GM12878 (cell line): Measurements from ENCODE around the gene GMDS. TPM values are rescaled to one million over a fixed set of nuclear protein-coding genes. Genes with fewer than 3 reads are reported as not detected.

Experiments used
- ATAC-seq: fragments of 200-7000 bp; cut with Tn5 transposase; 3 replicates; pipeline ENCODE4 v1.9.1; 2020; ENCODE audit warnings: mild to moderate bottlenecking, moderate library complexity
- BruUV-seq: library from RNA; stranded (reverse); fragments of 400-500 nt; replicated peaks from 2 replicates; lab custom pipeline; 2021; lab: Mats Ljungman, UMichigan
- CTCF ChIA-PET: fragments of 300-600 bp; sonication (Branson Sonifier 250); formaldehyde crosslinking; extraction: SDS; loops from one replicate; lab custom pipeline; 2021; ENCODE audit warnings: inconsistent platforms; lab: Yijun Ruan, JAX
- POLR2A ChIA-PET: fragments of 350-600 bp; formaldehyde crosslinking; extraction: SDS; loops from one replicate; lab custom pipeline; 2021; ENCODE audit warnings: inconsistent platforms; lab: Charles Lee
- RAD21 ChIA-PET: fragments of 300-600 bp; sonication (Branson Sonifier 250); formaldehyde crosslinking; loops from one replicate; lab custom pipeline; 2023; ENCODE audit warnings: antibody characterized with exemption; ENCODE audit not compliant: unreplicated experiment; lab: Charles Lee
- SMC1A ChIA-PET: fragments of 300-600 bp; sonication (Branson Sonifier 250); formaldehyde crosslinking; loops from one replicate; lab custom pipeline; 2023; ENCODE audit not compliant: unreplicated experiment, uncharacterized antibody; lab: Charles Lee
- DNase-seq: peaks from one replicate; pipeline ENCODE4 v3.0.0-alpha.2; 2011; ENCODE audit warnings: low read depth, low spot score
- FAIRE-seq: peaks from 3 replicates; lab custom pipeline; 2011; peaks lifted over from hg19 to GRCh38; lab: Jason Lieb, UNC
- H2AFZ ChIP-seq: 2 replicates; pipeline ENCODE4 v1.6.0; 2011; ENCODE audit warnings: low read depth, low read length, control low read depth; ENCODE audit not compliant: control insufficient read depth
- H3K27ac ChIP-seq: 2 replicates; pipeline ENCODE4 v1.5.1; 2011; ENCODE audit warnings: control low read depth; ENCODE audit not compliant: control insufficient read depth, insufficient read depth
- H3K27me3 ChIP-seq, 2 experiments: replicated peaks in 1 of 2; 2 replicates each; pipeline versions ENCODE4 v1.6.0 to v1.6.1; 2011; ENCODE audit warnings: low read length in 1 of 2; ENCODE audit not compliant: control insufficient read depth in 2 of 2, insufficient read depth in 2 of 2
- H3K36me3 ChIP-seq, 2 experiments: 2 replicates each; pipeline ENCODE4 v1.5.1; 2011; ENCODE audit warnings: low read length in 1 of 2; ENCODE audit not compliant: control insufficient read depth in 2 of 2, insufficient read depth in 2 of 2
- H3K4me1 ChIP-seq: 2 replicates; pipeline ENCODE4 v1.6.1; 2011; ENCODE audit warnings: mild to moderate bottlenecking, low read length, moderate library complexity, mixed read lengths; ENCODE audit not compliant: control insufficient read depth, insufficient read depth
- H3K4me2 ChIP-seq: 2 replicates; pipeline ENCODE4 v1.6.0; 2011; ENCODE audit warnings: control low read depth; ENCODE audit not compliant: control insufficient read depth, insufficient read depth
- H3K4me3 ChIP-seq: fragments of 200-600 bp; sonication (generic); 2 replicates; pipeline ENCODE4 v1.5.1; 2016
- H3K79me2 ChIP-seq: 2 replicates; pipeline ENCODE4 v1.6.0; 2011; ENCODE audit warnings: low read length; ENCODE audit not compliant: control insufficient read depth, insufficient read depth
- H3K9ac ChIP-seq: 2 replicates; pipeline ENCODE4 v1.8.0; 2011; ENCODE audit warnings: low read length, control low read depth, mixed read lengths; ENCODE audit not compliant: control insufficient read depth, insufficient read depth
- H3K9me3 ChIP-seq: replicated peaks from 3 replicates; pipeline ENCODE4 v1.5.1; 2011; ENCODE audit warnings: mild to moderate bottlenecking, low read length; ENCODE audit not compliant: control insufficient read depth, insufficient read depth
- H4K20me1 ChIP-seq: 2 replicates; pipeline ENCODE4 v1.6.0; 2011; ENCODE audit not compliant: control insufficient read depth, insufficient read depth
- ASH2L ChIP-seq: fragments of 300-600, 200-600 bp; sonication (generic); IDR thresholded peaks from 2 replicates; pipeline ENCODE4 v1.6.1; 2017; ENCODE audit warnings: low read depth, mild to moderate bottlenecking, borderline replicate concordance
- BACH1 ChIP-seq: fragments of 450-650 bp; IDR thresholded peaks from 2 replicates; pipeline ENCODE4 v1.6.1; 2017; ENCODE audit warnings: mild to moderate bottlenecking, borderline replicate concordance
- CBX5 ChIP-seq: sonication (generic); IDR thresholded peaks from 2 replicates; pipeline ENCODE4 v1.6.1; 2016; ENCODE audit warnings: low read depth, moderate library complexity, mild to moderate bottlenecking, inconsistent platforms
- EED ChIP-seq: sonication (generic); IDR thresholded peaks from 2 replicates; pipeline ENCODE4 v1.6.1; 2016; ENCODE audit warnings: antibody characterized with exemption, low read depth
- MTA2 ChIP-seq: fragments of 450-650 bp; IDR thresholded peaks from 2 replicates; pipeline ENCODE4 v1.6.1; 2016; ENCODE audit warnings: low read depth, mild to moderate bottlenecking, moderate library complexity
- NR2C2 ChIP-seq: IDR thresholded peaks from 2 replicates; pipeline ENCODE4 v1.6.1; 2011; ENCODE audit warnings: borderline replicate concordance, low read depth; ENCODE audit not compliant: control insufficient read depth, insufficient read length
- SMAD1 ChIP-seq: fragments of 450-650 bp; IDR thresholded peaks from 2 replicates; pipeline ENCODE4 v1.6.1; 2018; ENCODE audit warnings: mild to moderate bottlenecking, low read depth; ENCODE audit not compliant: partially characterized antibody
- SPI1 ChIP-seq: IDR thresholded peaks from 2 replicates; pipeline ENCODE4 v1.6.1; 2011; ENCODE audit warnings: low read depth, mild to moderate bottlenecking, low read length, moderate library complexity, borderline replicate concordance; ENCODE audit not compliant: insufficient read depth
- STAT1 ChIP-seq: fragments of 450-650 bp; conservative IDR thresholded peaks from 2 replicates; pipeline ENCODE4 v1.6.1; 2014; ENCODE audit warnings: antibody characterized with exemption, mild to moderate bottlenecking
- SUZ12 ChIP-seq: fragments of 200-600 bp; sonication (generic); IDR thresholded peaks from one replicate; pipeline ENCODE4 v1.6.1; 2018; ENCODE audit warnings: antibody characterized with exemption, mild to moderate bottlenecking; ENCODE audit not compliant: unreplicated experiment
- TBL1XR1 ChIP-seq: IDR thresholded peaks from 2 replicates; pipeline ENCODE4 v1.6.1; 2012; ENCODE audit warnings: low read depth, low read length, improper control_type of control experiment
- ZBED1 ChIP-seq: IDR thresholded peaks from 2 replicates; pipeline ENCODE4 v1.6.1; 2016; ENCODE audit warnings: borderline replicate concordance
- WGBS: methylation state at CpG from one replicate; pipeline ENCODE4 v1.1.6; 2016; ENCODE audit warnings: low lambda C conversion rate; ENCODE audit not compliant: insufficient replicate concordance, insufficient coverage; ENCODE audit errors: missing lambda C conversion rate; 5-methylcytosine and 5-hydroxymethylcytosine counted together
- in situ Hi-C: fragments of 300-500 bp; cut with MboI; formaldehyde crosslinking; loops from 9 replicates; pipeline ENCODE4 v1.14.3; 2018; ENCODE audit warnings: mixed read lengths
- intact Hi-C: fragments of 100-400 bp; cut with micrococcal nuclease; formaldehyde crosslinking; loops from one replicate; pipeline ENCODE4 v1.14.2; 2022; ENCODE audit not compliant: unreplicated experiment
- polyA plus RNA-seq, 11 experiments: library from polyadenylated mRNA; depleted of rRNA in 4 of 11; unstranded in 6 of 11; stranded (reverse) in 5 of 11; fragments of >200 nt; fragmentation: Nextera tagmentation in 4 of 11; fragmentation: Illumina TruSeq in 1 of 11; extraction: Ambion mirVana in 4 of 11; extraction: Trizol in 1 of 11; gene quantifications; 1 replicate in 1 of 11; 2 replicates in 10 of 11; pipeline versions ENCODE4 v1.2.1 to v1.2.3, GENCODE V29; 2011 to 2016; ENCODE audit warnings: inconsistent platforms in 2 of 11, missing spikeins in 2 of 11, low read depth in 1 of 11
- total RNA-seq, 4 experiments: library from RNA; depleted of rRNA in 3 of 4; stranded (reverse); fragments of >200 nt in 3 of 4; fragmentation: Illumina TruSeq in 1 of 4; extraction: Trizol in 1 of 4; gene quantifications; 2 replicates each; pipeline versions ENCODE4 v1.2.1 to v1.2.3, GENCODE V29; 2013 to 2021
- TF ChIP-seq, protein P1 (sequence below): fragments of 450-650 bp; IDR thresholded peaks from 2 replicates; pipeline ENCODE4 v1.6.1; 2017; ENCODE audit warnings: mild to moderate bottlenecking, moderate library complexity
- TF ChIP-seq, protein P2 (sequence below): fragments of 450-650 bp; IDR thresholded peaks from 2 replicates; pipeline ENCODE4 v1.6.1; 2018; ENCODE audit warnings: mild to moderate bottlenecking, low read depth, moderate library complexity; ENCODE audit not compliant: partially characterized antibody
- TF ChIP-seq, protein P3 (sequence below), 3 experiments: IDR thresholded peaks in 2 of 3; conservative IDR thresholded peaks in 1 of 3; 2 replicates each; pipeline ENCODE4 v1.5.1; 2011; ENCODE audit warnings: low read depth in 3 of 3, low read length in 3 of 3, mild to moderate bottlenecking in 3 of 3, control low read depth in 2 of 3, moderate library complexity in 2 of 3, inconsistent platforms in 1 of 3, mixed read lengths in 1 of 3; ENCODE audit not compliant: control insufficient read depth in 2 of 3, insufficient read depth in 1 of 3; ENCODE audit errors: extremely low read depth in 1 of 3

Gene GMDS
- total and polyA plus RNA-seq, 10 of the 15 experiments (the other 5 are each of a cell fraction or from before 2014, with no cell fraction given) = 0.61 to 53.8 (median 29.3) TPM

DNA sequence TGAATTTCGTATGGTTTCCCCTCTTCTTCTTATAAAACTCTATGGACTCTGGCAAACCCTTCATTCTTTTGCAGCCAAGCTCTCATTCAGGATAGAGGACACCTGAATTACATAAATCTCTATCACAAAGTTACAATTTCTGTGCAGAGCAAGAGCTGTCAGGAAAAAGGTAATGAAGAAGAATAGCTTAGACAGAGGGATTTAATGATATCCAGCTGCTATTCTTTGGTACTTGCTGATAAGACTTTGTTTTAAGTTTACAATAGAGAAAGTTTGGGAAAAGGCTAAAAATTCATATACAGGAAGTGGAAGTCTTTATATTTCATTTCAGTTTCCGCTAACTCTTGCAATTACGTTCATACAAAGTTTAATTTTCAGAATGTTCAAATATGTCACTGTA is 408.7 kb downstream of the GMDS start:
- ChIA-PET SMC1A (interaction anchor here (1.1 kb wide), 1 partner anchor 11 kb away, joined by 4 read pairs; no protein-coding TSS in a partner anchor), RAD21 (no interaction called here), POLR2A (no interaction called here), CTCF (no interaction called here)
- Histone ChIP-seq H3K4me2 (no peak overlapping the region), H3K4me1 (no peaks in the 10 kb centered on the region), H3K27ac (no peak overlapping the region), H2AFZ (no peak overlapping the region), H3K27me3 (no peaks in the 10 kb centered on the region), H4K20me1 (no peaks in the 10 kb centered on the region), H3K79me2 (no peaks in the 10 kb centered on the region), H3K4me3 (no peak overlapping the region), H3K36me3 (no peaks in the 10 kb centered on the region), H3K9me3 (no peaks in the 10 kb centered on the region), H3K9ac (no peak overlapping the region)
- WGBS = 98% methylated on average over 3 of the region's 3 CpGs
- intact Hi-C loops = no loop called here
- DNase-seq (no peak), ATAC-seq (no peak), FAIRE-seq (no peak)
- in situ Hi-C loops = no loop called here
- no TSS peak for BruUV-seq
- TF ChIP-seq TBL1XR1 (no peak), ASH2L (no peak), EED (no peak), SUZ12 (no peak), SMAD1 (no peak), BACH1 (no peak), ZBED1 (no peak), SPI1 (no peak), STAT1 (no peak), MTA2 (no peak), NR2C2 (no peak), CBX5 (no peak)
- TF ChIP-seq, protein P1, sequence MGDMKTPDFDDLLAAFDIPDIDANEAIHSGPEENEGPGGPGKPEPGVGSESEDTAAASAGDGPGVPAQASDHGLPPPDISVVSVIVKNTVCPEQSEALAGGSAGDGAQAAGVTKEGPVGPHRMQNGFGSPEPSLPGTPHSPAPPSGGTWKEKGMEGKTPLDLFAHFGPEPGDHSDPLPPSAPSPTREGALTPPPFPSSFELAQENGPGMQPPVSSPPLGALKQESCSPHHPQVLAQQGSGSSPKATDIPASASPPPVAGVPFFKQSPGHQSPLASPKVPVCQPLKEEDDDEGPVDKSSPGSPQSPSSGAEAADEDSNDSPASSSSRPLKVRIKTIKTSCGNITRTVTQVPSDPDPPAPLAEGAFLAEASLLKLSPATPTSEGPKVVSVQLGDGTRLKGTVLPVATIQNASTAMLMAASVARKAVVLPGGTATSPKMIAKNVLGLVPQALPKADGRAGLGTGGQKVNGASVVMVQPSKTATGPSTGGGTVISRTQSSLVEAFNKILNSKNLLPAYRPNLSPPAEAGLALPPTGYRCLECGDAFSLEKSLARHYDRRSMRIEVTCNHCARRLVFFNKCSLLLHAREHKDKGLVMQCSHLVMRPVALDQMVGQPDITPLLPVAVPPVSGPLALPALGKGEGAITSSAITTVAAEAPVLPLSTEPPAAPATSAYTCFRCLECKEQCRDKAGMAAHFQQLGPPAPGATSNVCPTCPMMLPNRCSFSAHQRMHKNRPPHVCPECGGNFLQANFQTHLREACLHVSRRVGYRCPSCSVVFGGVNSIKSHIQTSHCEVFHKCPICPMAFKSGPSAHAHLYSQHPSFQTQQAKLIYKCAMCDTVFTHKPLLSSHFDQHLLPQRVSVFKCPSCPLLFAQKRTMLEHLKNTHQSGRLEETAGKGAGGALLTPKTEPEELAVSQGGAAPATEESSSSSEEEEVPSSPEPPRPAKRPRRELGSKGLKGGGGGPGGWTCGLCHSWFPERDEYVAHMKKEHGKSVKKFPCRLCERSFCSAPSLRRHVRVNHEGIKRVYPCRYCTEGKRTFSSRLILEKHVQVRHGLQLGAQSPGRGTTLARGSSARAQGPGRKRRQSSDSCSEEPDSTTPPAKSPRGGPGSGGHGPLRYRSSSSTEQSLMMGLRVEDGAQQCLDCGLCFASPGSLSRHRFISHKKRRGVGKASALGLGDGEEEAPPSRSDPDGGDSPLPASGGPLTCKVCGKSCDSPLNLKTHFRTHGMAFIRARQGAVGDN = no peak
- TF ChIP-seq, protein P2, sequence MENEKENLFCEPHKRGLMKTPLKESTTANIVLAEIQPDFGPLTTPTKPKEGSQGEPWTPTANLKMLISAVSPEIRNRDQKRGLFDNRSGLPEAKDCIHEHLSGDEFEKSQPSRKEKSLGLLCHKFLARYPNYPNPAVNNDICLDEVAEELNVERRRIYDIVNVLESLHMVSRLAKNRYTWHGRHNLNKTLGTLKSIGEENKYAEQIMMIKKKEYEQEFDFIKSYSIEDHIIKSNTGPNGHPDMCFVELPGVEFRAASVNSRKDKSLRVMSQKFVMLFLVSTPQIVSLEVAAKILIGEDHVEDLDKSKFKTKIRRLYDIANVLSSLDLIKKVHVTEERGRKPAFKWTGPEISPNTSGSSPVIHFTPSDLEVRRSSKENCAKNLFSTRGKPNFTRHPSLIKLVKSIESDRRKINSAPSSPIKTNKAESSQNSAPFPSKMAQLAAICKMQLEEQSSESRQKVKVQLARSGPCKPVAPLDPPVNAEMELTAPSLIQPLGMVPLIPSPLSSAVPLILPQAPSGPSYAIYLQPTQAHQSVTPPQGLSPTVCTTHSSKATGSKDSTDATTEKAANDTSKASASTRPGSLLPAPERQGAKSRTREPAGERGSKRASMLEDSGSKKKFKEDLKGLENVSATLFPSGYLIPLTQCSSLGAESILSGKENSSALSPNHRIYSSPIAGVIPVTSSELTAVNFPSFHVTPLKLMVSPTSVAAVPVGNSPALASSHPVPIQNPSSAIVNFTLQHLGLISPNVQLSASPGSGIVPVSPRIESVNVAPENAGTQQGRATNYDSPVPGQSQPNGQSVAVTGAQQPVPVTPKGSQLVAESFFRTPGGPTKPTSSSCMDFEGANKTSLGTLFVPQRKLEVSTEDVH = no peak
- TF ChIP-seq, protein P3, sequence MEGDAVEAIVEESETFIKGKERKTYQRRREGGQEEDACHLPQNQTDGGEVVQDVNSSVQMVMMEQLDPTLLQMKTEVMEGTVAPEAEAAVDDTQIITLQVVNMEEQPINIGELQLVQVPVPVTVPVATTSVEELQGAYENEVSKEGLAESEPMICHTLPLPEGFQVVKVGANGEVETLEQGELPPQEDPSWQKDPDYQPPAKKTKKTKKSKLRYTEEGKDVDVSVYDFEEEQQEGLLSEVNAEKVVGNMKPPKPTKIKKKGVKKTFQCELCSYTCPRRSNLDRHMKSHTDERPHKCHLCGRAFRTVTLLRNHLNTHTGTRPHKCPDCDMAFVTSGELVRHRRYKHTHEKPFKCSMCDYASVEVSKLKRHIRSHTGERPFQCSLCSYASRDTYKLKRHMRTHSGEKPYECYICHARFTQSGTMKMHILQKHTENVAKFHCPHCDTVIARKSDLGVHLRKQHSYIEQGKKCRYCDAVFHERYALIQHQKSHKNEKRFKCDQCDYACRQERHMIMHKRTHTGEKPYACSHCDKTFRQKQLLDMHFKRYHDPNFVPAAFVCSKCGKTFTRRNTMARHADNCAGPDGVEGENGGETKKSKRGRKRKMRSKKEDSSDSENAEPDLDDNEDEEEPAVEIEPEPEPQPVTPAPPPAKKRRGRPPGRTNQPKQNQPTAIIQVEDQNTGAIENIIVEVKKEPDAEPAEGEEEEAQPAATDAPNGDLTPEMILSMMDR (IDR thresholded peaks at IDR 0.05 in 2 of 3, conservative IDR thresholded peaks at IDR 0.05 in 1 of 3; ENCODE audit: control insufficient read depth in 2 of 3, extremely low read depth in 1 of 3, insufficient read depth in 1 of 3, low read depth in 3 of 3, low read length in 3 of 3) = no peak
